SKM-1 treated with dmso at 0.1 percent for 144 hours (cell line): Measurements from ENCODE around the gene SLC1A4.
A peak's percentile ranks its signal among the peaks of the same experiment; 100 is the strongest.

Experiments
- DNase-seq: peaks from one replicate; lab custom pipeline; 2025; ENCODE audit not compliant: unreplicated experiment; lab: John Stamatoyannopoulos, UW

The SLC1A4 gene

GRCh38 chr2:65046633-65047407 is 57.6 kb downstream of the SLC1A4 start:
- no peak for DNase-seq

GRCh38 chr2:65049010-65049639 is 59.9 kb downstream of the SLC1A4 start:
- no peak for DNase-seq

GRCh38 chr2:65050931-65051330 is 61.7 kb downstream of the SLC1A4 start:
- no peak for DNase-seq

- peak; percentile 72 for DNase-seq
Measured at GRCh38 chr2:65053199-65053598, 64.0 kb downstream of the SLC1A4 start.

- peak; percentile 17 for DNase-seq
Measured at GRCh38 chr2:65054749-65055421, 65.7 kb downstream of the SLC1A4 start.

GRCh38 chr2:65055422-65056214 is 66.4 kb downstream of the SLC1A4 start:
- no peak for DNase-seq

GRCh38 chr2:65056215-65057053 is 67.2 kb downstream of the SLC1A4 start, which contains the start of gene CEP68:
TSS of gene CEP68 (plus strand) at chr2:65056416. CDS start at chr2:65069445, 13,029 bp downstream.
- peak; percentile 96 for DNase-seq

- no peak for DNase-seq
Measured at GRCh38 chr2:65057054-65057375, 67.8 kb downstream of the SLC1A4 start.

- DNase-seq, result peak; percentile 16
Measured at GRCh38 chr2:65057391-65058052, 68.3 kb downstream of the SLC1A4 start.

- DNase-seq, result no peak
Measured at GRCh38 chr2:65059071-65059470, 69.9 kb downstream of the SLC1A4 start.

- DNase-seq, result no peak
Measured at GRCh38 chr2:65061146-65061909, 72.1 kb downstream of the SLC1A4 start.

GRCh38 chr2:65061910-65062339 is 72.7 kb downstream of the SLC1A4 start:
- no peak for DNase-seq

- no peak for DNase-seq
Measured at GRCh38 chr2:65062843-65063825, 73.9 kb downstream of the SLC1A4 start.

- DNase-seq, result peak; percentile 86
Measured at GRCh38 chr2:65064728-65065552, 75.7 kb downstream of the SLC1A4 start.

GRCh38 chr2:65067806-65068553 is 78.8 kb downstream of the SLC1A4 start:
- no peak for DNase-seq

GRCh38 chr2:65069439-65069824 is 80.2 kb downstream of the SLC1A4 start:
- DNase-seq, result no peak
